Activated CD8-positive, alpha-beta memory T cell treated with anti-CD3 and anti-CD28 coated beads for 36 hours (primary cell): ENCODE results near the gene SECTM1. TPM values are rescaled to one million over a fixed set of nuclear protein-coding genes. Genes with fewer than 3 reads are reported as not detected.
"Not testable (repeated sequence)": the region's sequence is repeated elsewhere in the genome, so short reads cannot be mapped to it uniquely, and the experiment has no call there.

Experiments
- CTCF ChIA-PET: fragments of 350-600 bp; sonication (Branson Sonifier 250); formaldehyde crosslinking; loops from one replicate; lab custom pipeline; 2021; ENCODE audit warnings: antibody characterized with exemption; lab: Charles Lee
- POLR2A ChIA-PET: fragments of 350-600 bp; sonication (Branson Sonifier 250); formaldehyde crosslinking; loops from one replicate; lab custom pipeline; 2021; ENCODE audit warnings: antibody characterized with exemption; lab: Charles Lee
- total RNA-seq, 2 experiments: library from RNA; stranded (reverse); gene quantifications; one replicate each; pipeline ENCODE4 v1.2.3, GENCODE V29; 2021

Gene SECTM1
- total RNA-seq = under 1 TPM; 0.80 to 0.84 TPM

- POLR2A ChIA-PET = interaction anchor here (0.6 to 1.1 kb wide), 2 partner anchors 10 to 611 kb away, joined by 5 to 11 read pairs; no protein-coding TSS in a partner anchor
- CTCF ChIA-PET = interaction anchor here (0.9 to 1.8 kb wide), 7 partner anchors 12 to 373 kb away, joined by 3 to 6 read pairs (median 4); partner anchors contain the start of gene NOTUM
These were observed at the start of gene SECTM1 for GRCh38 chr17:82333279-82334171. SECTM1 (minus strand) TSS chr17:82333766; CDS start chr17:82327240, 6,526 bp downstream.

GRCh38 chr17:82382933-82383255 lies 49.3 kb upstream of the SECTM1 start:
- ChIA-PET CTCF (no interaction called here), POLR2A (no interaction called here)

GRCh38 chr17:82382220-82382932 lies 48.8 kb upstream of the SECTM1 start:
- POLR2A ChIA-PET = not testable (repeated sequence)
- CTCF ChIA-PET = interaction anchor here (0.6 to 0.7 kb wide), 4 partner anchors 25 to 321 kb away, joined by 3 to 6 read pairs (median 4); no protein-coding TSS in a partner anchor

- CTCF ChIA-PET = interaction anchor here (0.7 kb wide), 2 partner anchors 61 to 114 kb away, joined by 4 to 6 read pairs; no protein-coding TSS in a partner anchor
These were observed 48.1 kb upstream of the SECTM1 start for GRCh38 chr17:82381703-82382009.

GRCh38 chr17:82380860-82381702 lies 47.5 kb upstream of the SECTM1 start:
- POLR2A ChIA-PET = interaction anchor here (0.6 kb wide), 1 partner anchor 94 kb away, joined by 3 read pairs; no protein-coding TSS in a partner anchor

More at GRCh38 chr17:82381703-82382009, 48.1 kb upstream of the SECTM1 start:
- POLR2A ChIA-PET = interaction anchor here (0.6 kb wide), 1 partner anchor 93 kb away, joined by 3 read pairs; no protein-coding TSS in a partner anchor

GRCh38 chr17:82378741-82379021 lies 45.1 kb upstream of the SECTM1 start:
- ChIA-PET POLR2A (no interaction called here), CTCF (interaction anchor here (0.6 to 1.0 kb wide), 2 partner anchors 21 to 357 kb away, joined by 3 to 4 read pairs; no protein-coding TSS in a partner anchor)

More at GRCh38 chr17:82380860-82381702, 47.5 kb upstream of the SECTM1 start:
- CTCF ChIA-PET = interaction anchor here (0.7 kb wide), 2 partner anchors 60 to 115 kb away, joined by 4 to 6 read pairs; no protein-coding TSS in a partner anchor

GRCh38 chr17:82377924-82378740 lies 44.6 kb upstream of the SECTM1 start:
- CTCF ChIA-PET = interaction anchor here (0.6 to 1.0 kb wide), 2 partner anchors 21 to 357 kb away, joined by 3 to 4 read pairs; no protein-coding TSS in a partner anchor
- POLR2A ChIA-PET = no interaction called here

GRCh38 chr17:82377294-82377693 lies 43.7 kb upstream of the SECTM1 start:
- CTCF ChIA-PET, POLR2A ChIA-PET: not testable (repeated sequence)

- CTCF ChIA-PET = interaction anchor here (0.6 kb wide), 1 partner anchor 778 kb away, joined by 6 read pairs; no protein-coding TSS in a partner anchor
- POLR2A ChIA-PET = no interaction called here
These were observed 42.6 kb upstream of the SECTM1 start for GRCh38 chr17:82376042-82376730.

GRCh38 chr17:82375359-82376041 lies 41.9 kb upstream of the SECTM1 start:
- ChIA-PET POLR2A (no interaction called here), CTCF (no interaction called here)

- ChIA-PET CTCF (no interaction called here), POLR2A (no interaction called here)
These were observed 41.2 kb upstream of the SECTM1 start for GRCh38 chr17:82374626-82375331.

- CTCF ChIA-PET = no interaction called here
- POLR2A ChIA-PET = no interaction called here
These were observed 40.4 kb upstream of the SECTM1 start for GRCh38 chr17:82373731-82374625.

- CTCF ChIA-PET = interaction anchor here (1.3 kb wide), 1 partner anchor 52 kb away, joined by 4 read pairs; no protein-coding TSS in a partner anchor
- POLR2A ChIA-PET = not testable (repeated sequence)
These were observed 39.5 kb upstream of the SECTM1 start for GRCh38 chr17:82373072-82373452.

- ChIA-PET CTCF (interaction anchor here (1.3 to 1.7 kb wide), 2 partner anchors 20 to 51 kb away, joined by 4 read pairs; no protein-coding TSS in a partner anchor), POLR2A (no interaction called here)
These were observed 38.9 kb upstream of the SECTM1 start for GRCh38 chr17:82372249-82373071.
